Measurements from ENCODE around the gene DAB2IP.

DAB2IP gene

DNA sequence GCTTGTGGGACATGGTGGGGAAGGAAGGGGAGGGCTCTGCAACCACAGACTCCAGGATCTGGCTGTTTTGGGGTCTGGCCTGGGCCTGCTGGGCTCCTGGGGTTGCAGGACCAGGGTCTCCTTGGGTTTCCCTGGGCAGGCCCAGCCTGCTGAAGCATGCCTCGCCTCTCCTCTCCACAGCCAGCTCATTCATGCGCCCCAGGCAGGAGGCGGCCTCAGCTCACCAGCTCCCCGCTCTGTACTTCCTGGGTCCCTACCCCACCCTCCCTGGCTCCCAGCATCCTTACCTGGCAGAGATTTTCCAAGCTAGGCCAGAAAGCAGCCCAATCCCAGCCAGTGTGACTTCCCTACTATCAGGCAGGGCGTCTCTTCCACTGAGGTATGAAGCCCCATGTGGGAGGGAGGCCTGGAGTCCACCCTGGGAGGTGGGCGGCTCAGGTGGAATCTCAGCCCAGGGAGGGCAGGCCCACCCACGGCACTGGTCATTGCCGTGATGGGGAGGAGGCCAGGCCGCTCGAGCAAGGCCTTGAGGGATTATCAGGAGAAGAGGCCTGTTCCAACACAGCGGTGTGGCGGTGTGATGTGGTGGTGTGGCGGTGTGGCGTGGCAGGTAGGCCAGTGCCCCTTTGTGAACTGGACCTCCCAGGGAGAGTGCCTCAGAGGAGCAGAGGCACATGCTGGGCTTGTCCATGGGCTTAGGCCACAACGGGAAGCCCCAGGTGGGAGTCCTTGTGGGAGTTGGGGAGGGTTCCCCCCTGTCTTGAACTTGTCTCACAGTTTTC is 103.4 kb downstream of the DAB2IP start:
- H3K27ac ChIP-seq = no peak overlapping the region
- TF ChIP-seq, protein P1, sequence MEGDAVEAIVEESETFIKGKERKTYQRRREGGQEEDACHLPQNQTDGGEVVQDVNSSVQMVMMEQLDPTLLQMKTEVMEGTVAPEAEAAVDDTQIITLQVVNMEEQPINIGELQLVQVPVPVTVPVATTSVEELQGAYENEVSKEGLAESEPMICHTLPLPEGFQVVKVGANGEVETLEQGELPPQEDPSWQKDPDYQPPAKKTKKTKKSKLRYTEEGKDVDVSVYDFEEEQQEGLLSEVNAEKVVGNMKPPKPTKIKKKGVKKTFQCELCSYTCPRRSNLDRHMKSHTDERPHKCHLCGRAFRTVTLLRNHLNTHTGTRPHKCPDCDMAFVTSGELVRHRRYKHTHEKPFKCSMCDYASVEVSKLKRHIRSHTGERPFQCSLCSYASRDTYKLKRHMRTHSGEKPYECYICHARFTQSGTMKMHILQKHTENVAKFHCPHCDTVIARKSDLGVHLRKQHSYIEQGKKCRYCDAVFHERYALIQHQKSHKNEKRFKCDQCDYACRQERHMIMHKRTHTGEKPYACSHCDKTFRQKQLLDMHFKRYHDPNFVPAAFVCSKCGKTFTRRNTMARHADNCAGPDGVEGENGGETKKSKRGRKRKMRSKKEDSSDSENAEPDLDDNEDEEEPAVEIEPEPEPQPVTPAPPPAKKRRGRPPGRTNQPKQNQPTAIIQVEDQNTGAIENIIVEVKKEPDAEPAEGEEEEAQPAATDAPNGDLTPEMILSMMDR (conservative IDR thresholded peaks at IDR 0.05) = no peak
- no peak for TF ChIP-seq ZFX (IDR thresholded peaks at IDR 0.05)

DNA sequence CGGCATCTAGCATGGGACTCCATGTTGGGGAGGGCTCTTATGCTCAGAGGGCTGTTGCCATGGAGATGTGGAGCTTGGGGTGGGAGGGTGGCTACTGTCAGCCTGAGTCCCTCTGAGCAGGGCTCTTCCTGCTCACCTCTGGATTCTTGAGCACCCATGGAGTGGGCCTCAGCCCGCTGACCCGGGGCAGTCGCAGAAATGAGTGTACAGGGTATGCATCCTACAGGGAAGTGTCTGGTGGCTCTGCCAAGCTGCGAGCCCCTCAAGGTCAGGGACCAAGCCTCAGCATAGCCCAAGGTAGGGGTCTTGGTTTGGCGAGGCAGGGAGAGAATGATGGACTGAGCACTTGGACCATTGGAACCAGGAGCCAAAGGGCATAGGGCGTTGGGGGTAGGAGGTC is 104.1 kb downstream of the DAB2IP start:
- H3K27ac ChIP-seq = no peak overlapping the region

DNA sequence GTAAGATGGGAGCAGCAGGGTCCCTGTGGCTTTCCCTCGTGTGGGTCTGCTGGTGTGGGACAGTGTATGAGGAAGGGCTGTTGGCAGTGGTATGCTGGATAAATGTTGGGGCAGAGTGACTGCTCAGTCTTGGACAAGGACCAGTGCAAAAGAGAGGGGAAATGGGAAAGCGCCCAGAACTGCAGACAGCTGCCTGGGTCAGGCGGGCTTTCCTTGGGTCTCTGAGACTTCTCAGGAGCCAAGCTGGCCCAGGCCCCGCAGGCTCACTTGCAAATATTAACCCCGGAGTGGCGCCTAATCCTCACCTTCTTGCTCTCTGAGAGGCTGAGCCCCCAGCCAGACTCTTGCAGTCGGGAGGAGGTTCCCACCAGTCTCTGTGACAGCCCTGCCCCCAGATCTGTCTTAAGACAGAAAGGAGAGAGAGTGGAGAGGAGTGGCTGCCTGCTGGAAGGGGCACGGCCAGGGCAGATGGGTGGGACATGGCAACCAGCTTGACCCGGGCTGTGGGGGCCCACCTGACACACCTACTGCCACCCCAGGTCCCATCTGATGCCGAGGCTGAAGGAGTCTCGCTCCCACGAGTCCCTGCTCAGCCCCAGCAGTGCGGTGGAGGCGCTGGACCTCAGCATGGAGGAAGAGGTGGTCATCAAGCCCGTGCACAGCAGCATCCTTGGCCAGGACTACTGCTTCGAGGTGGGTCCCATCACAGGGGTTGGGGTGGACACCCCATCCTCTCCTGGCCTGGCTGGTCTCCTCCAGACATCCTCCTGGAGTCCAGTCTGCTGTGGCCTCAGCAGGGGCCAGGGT is 105.2 kb downstream of the DAB2IP start:
- TF ChIP-seq, protein P1 (conservative IDR thresholded peaks at IDR 0.05) = no peak
- TF ChIP-seq ZFX (IDR thresholded peaks at IDR 0.05) = no peak
- H3K27ac ChIP-seq = no peak overlapping the region

More for the DNA sequence above, 104.1 kb downstream of the DAB2IP start:
- no peak for TF ChIP-seq ZFX (IDR thresholded peaks at IDR 0.05)
- TF ChIP-seq, protein P1 (conservative IDR thresholded peaks at IDR 0.05) = no peak

DNA sequence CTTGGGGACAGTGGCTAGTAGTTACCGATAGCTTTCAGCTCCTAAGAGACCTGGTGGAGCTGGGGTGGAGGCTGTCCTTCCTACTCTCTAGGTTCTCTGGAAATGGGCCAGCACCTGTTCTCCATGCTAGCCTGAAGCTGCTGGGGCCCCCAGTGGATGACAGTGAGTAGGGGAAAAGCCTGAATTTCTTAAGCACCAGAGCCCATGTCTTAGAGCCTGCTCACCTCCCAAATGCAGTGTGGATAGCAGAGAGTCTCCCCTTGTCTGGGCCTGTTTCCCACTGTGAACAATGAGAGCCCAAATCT is 105.8 kb downstream of the DAB2IP start:
- TF ChIP-seq, protein P1 (conservative IDR thresholded peaks at IDR 0.05) = no peak
- TF ChIP-seq ZFX (IDR thresholded peaks at IDR 0.05) = no peak

DNA sequence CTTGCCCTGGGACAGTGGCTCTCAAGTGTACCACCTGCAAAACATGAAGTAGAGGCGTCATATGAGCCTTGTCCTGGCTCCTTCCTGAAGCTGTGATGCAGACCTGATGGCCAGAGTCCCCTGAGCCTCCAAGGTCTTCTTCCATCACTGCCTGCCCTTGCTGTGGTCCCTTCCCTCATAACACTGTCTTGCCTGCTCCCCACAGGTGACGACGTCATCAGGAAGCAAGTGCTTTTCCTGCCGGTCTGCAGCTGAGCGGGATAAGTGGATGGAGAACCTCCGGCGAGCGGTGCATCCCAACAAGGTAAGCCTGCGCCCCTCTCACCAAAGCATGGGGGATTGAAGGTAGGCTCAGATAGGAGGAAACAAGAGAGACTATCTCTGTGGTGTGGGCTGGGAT is 107.3 kb downstream of the DAB2IP start:
- TF ChIP-seq ZFX (IDR thresholded peaks at IDR 0.05) = no peak
- TF ChIP-seq, protein P1 (conservative IDR thresholded peaks at IDR 0.05) = no peak
- no peak overlapping the region for H3K27ac ChIP-seq

More for the DNA sequence above, 105.8 kb downstream of the DAB2IP start:
- H3K27ac ChIP-seq = no peak overlapping the region

DNA sequence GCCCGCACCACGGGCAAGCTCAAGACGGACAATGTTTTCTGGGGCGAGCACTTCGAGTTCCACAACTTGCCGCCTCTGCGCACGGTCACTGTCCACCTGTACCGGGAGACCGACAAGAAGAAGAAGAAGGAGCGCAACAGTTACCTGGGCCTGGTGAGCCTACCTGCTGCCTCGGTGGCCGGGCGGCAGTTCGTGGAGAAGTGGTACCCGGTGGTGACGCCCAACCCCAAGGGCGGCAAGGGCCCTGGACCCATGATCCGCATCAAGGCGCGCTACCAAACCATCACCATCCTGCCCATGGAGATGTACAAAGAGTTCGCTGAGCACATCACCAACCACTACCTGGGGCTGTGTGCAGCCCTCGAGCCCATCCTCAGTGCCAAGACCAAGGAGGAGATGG is 108.6 kb downstream of the DAB2IP start:
- H3K27ac ChIP-seq = no peak overlapping the region
- TF ChIP-seq, protein P1 (conservative IDR thresholded peaks at IDR 0.05) = no peak
- no peak for TF ChIP-seq ZFX (IDR thresholded peaks at IDR 0.05)

DNA sequence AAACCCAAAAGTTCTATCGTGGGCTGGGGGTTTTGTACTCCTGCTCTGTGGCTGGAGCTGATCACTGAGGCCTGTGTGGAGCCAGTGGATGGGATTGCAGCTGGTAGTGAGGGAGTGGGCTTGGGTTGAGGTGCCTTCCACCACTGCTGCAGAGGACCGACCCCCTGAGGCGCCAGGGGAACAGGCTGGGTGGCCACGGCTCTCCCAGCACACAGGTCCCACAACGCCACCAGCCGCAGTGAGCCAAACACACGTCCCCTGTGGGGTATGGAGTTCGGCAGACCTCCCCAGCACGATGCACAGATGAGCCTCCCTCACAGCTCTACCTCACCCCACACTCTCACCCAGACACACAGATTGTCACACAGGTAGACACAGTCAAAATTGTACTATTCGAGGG is 109.1 kb downstream of the DAB2IP start:
- H3K27ac ChIP-seq = no peak overlapping the region
- no peak for TF ChIP-seq ZFX (IDR thresholded peaks at IDR 0.05)
- TF ChIP-seq, protein P1 (conservative IDR thresholded peaks at IDR 0.05) = no peak
